ENCODE results near the gene CLDN9.

Gene CLDN9

DNA sequence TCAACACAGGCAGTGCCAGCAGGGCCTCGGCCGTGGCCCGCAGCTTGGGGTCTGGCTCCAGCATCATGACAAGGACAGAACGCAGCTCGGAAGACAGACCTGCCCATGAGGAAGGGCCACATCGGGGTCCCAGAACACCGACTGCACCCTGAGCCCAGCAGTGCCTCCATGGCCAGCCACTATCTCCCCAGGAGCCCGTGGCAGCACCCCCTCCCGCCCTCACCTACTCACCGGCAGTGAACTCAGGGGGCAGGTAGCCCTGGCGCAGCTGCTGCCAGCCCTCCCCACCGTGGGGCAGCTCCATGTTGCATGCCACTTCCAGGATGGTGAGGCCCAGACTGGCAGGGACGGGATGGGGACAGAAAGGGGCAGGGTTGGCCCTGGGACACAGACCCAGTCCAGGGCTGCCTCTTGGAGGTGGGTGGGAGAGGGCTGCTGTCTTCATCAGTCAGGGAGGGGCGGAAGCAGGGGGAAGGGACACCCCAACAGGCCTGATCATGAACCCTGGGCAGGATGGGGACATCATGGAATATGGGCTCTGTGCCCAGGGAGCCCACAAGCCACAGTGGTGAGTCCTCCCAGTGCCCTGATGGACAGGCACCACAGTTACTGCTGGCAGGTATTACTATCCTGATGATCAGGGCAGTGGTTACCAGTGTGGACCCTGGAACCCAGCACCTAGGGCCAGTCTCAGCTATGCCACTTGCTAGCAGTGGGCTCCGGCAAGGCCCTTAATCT, 38.2 kb upstream of the CLDN9 start:
- FAIRE-seq: no peak

GRCh38 chr16:2975161-2975795, 37.4 kb upstream of the CLDN9 start:
- no peak for FAIRE-seq

GRCh38 chr16:2976201-2976600, 36.5 kb upstream of the CLDN9 start:
- FAIRE-seq: no peak

- FAIRE-seq: no peak
Observed at GRCh38 chr16:2976673-2977072, 36.0 kb upstream of the CLDN9 start.

- no peak for FAIRE-seq
Observed at GRCh38 chr16:2977440-2977839, 35.3 kb upstream of the CLDN9 start.

DNA sequence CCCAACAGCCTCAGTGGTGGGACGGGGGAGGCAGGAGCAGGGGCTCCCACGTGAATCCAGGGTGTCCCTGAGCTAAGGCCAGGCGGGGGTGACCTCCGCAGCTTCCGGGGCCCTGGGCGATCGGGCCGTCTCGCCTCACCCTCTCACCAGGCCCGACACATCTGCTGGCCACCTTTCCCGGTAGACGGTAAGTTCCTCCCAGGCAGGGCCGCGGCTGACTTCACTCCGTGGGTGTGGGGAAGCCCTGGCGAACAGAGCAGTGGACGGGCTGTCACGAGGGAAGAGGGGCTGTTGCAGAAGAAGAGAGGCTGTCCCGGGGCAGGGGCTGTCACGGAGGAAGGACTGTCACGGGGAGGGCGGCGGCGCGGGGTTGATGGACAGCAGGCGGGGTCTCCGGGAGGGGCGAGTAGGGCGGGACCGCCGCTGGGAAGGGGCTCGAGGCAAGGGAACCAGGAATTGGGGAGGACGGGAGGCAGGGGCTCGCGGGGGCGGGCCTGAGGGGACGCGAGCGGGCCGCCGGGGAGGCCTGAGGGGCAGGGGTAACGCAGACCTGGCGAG, 33.0 kb upstream of the CLDN9 start:
- no peak for FAIRE-seq

DNA sequence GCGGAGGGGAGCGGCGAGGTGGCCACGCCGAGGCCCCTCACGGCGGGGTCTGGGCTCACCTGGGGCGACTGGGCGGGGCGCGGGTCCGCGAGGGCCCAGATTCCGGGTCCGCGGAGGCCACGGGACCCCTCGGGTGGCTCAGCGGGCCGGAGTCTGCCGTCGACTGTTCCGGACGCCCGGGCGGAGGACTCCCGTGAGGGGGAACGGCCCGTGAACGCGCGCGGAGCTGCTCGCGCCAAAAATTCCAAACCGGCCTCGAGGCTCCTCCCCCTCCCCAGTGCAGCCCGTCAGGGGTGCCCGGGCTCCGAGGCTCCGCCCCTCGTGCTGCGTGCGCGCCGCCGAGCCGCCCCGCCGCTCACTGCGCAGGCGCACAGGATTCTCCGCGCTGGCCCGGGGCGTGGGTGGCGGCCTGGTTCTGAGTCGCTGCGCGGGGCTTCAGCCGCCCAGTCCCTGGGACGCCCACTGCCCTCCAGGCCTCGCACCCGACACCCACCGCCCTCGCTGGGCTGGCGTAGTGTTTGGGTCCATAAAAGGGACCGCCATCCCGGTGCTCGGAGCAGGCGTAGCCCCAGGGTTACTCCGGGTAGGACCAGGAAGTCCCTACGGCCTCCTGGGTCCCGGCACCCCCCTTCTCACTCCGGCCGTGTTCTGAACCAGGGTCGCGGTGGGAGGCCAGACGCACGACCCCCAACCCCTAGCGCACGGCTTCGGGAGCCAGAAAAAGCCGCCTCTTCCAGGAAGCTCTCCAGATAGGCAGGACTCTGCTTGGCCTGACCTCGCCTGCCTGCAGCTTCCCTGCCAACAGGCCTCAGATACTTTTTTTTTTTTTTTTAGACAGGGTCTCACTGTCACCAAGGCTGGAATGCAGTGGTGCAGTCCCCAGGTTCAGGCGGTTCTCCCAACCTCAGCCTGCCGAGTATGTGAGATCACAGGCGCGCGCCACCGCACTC, 32.2 kb upstream of the CLDN9 start, which contains the start of gene PKMYT1:
Gene PKMYT1, minus strand, starts transcription at position 220 of the 950 bp plus-strand sequence. CDS start 789 bp downstream, outside the sequence.
- no peak for FAIRE-seq

DNA sequence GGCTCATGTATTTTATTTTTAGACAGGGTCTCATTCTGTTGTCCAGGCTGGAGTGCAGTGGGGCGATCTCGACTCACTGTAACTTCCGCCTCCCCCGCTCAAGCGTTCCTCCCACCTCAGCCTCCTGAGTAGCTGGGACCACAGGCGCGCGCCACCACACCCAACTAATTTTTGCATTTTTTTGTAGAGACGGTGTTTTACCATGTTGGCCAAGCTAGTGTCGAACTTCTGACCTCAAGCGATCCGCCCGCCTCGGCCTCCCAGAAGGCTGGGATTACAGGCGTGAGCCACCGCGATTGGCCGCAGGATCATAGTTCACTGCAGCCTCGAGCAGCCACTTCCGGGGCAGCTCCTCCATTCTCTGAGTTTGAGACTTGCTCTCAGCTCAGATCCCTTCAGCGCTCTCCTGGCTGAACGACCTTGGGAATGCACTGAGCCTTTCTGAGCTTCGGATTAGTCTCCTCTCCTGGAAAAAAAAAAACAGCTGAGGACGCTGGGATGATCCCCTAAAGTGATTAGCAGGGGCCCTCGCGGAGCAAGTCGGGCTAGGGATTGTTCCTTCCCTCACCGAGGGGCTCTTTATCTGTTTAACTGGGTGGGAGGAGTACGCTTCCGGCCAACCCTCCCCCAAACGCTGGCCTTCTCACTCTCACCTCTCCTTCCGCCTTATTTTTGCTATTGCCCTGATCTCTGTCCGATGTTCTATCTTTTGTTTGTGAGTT, 31.4 kb upstream of the CLDN9 start:
- no peak for FAIRE-seq

GRCh38 chr16:2981899-2982250, 30.8 kb upstream of the CLDN9 start:
- no peak for FAIRE-seq

DNA sequence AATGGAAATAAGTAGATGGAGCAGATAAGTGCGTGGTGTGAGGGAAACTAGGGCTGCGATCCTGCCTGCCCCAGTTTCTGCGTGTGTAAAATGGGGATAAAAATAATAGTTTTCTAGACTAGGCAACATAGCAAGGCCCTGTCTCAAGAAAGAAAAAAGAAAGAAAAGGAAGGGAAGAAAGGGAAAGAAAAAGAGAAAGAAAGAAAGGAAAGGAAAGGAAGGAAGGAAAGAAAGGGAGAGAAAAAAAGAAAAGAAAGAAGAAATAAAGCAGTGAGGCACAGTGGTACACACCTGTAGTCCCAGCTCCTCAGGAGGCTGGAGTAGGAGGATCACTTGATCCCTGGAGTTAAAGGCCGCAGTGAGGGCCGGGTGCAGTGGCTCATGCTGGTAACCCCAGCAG, 30.3 kb upstream of the CLDN9 start:
- FAIRE-seq: no peak

DNA sequence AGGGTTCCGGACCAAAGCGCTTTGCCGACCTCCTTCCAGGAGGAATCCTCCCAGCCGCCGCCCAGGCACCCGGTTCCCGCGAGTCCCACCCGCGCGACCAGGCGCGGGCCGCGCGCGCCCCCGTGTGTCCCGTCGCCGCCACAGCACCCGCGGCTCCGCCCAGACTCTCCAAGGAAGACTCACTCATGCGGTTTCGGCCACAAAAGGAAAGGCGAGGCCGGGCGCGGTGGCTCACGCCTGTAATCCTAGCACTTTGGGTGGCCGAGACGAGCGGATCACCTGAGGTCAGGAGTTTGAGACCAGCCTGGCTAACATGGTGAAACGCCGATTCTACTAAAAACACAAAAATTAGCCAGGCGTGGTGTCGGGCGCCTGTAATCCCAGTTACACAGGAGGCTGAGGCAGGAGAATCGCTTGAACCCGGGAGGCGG, 29.0 kb upstream of the CLDN9 start:
- no peak for FAIRE-seq

- no peak for FAIRE-seq
Observed at GRCh38 chr16:2985462-2985861, 27.3 kb upstream of the CLDN9 start.

DNA sequence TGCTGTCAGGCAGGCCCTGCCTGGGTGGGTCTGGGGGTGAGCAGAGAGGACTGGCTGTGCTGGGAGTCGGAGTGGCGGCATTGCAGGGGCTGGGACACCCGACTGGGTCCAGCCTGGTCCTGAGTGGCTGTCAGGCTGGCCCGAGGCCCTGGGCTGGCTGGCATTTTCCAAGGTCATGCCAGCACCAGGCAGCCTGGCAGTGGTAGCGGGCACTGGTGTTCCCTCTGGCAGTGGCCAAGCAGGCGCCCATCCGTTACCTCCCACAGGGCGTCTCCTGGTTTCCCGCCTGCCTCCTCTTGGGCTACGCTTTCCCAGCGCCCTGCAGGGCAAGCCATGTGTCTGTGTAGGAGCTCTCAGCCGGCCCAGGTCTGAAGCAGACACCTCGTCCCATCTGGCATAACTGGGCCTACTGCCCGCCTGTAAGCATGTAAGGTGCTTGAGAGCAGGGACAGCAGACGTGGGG, 26.8 kb upstream of the CLDN9 start:
- FAIRE-seq: no peak

GRCh38 chr16:2986623-2987188, 26.0 kb upstream of the CLDN9 start:
- FAIRE-seq: no peak

- no peak for FAIRE-seq
Observed at GRCh38 chr16:2987286-2987685, 25.4 kb upstream of the CLDN9 start.

DNA sequence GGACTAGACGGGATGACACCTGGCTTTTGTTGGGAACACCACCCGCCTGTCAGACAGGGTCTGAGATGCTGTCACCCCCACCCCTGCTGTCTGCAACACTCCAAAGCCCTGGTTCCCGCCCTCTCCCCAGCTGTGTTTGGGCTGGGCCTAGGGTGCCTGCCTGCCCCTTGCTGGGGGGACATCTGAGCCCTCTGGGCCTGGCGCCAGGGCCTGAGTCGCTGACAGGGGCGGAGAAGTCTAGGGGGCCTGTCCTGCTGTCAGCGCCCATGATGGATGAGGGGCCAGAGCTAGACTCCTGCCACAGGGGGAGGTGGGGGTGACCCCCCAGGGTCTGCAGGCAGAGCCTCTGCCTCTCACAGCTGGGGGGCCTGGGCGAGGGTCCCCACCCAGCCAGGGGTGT, 24.9 kb upstream of the CLDN9 start:
- FAIRE-seq: no peak

GRCh38 chr16:2988590-2989099, 24.1 kb upstream of the CLDN9 start:
- no peak for FAIRE-seq

- no peak for FAIRE-seq
Observed at GRCh38 chr16:2990891-2991290, 21.8 kb upstream of the CLDN9 start.

DNA sequence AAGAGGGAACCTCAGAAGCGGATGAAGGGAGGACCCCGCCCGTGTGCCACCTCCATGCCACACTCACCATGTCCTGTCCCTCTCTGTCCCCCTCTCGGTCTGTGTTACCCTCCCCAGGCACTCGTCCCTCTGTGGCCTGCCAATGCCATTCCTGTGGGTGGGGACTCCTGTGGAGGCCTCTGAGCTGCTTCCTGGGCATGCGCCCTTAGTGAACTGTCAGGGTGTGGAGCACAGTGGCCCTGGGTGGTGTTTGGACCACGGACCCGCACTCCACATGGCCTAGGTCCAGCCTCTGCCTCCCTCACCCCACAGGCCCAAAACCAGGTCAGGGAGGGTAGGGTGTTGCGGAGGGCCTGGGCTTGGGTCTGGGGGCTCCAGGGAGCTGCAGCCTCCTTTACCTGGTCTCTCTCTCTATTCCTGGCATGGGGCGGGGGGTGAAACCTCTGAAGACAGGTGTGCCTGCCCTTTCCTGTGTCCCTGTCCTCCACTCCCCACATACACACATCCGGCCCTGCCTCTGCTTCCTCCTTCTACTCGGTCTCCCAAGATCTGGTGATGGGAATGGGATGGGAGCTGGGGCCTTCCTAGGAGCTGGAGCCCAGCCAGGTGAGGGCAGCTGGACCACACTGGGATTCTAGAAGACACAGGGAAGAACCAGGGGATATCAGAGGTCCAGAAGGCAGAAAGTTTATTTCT, 21.0 kb upstream of the CLDN9 start:
- no peak for FAIRE-seq

DNA sequence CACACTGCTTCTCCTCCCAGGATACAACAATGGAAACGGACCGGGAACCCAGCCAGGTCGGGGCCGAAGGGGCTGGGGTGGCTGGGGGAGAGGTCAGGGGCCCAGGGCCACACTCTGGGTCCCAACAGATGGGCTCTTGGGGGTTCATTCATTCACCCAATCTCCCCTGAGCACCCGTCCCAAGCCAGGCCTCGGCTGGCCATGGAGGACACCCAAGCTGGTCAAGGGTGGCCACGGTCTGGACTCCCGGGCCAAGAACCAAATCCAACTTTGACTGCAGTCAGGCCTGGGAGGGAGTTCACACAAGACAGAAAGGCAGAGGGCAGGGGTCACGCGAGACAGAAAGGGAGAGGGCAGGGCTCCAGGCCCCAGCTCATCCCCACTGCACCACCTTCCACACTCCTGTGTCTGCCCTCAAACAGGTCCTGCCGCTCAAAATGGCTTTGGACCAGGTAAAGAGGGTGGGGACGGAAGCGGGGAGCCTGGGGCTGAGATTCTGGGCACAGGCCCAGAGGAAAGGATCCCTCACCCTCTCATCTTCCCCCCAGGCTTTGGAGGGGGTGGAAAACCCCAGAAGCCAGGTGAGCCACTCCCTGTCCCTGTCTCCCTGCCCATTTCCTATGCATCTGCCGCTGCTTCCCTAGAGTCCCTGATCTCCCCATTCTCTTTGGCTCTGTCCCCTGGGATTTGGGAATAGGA, 20.2 kb upstream of the CLDN9 start:
- no peak for FAIRE-seq

DNA sequence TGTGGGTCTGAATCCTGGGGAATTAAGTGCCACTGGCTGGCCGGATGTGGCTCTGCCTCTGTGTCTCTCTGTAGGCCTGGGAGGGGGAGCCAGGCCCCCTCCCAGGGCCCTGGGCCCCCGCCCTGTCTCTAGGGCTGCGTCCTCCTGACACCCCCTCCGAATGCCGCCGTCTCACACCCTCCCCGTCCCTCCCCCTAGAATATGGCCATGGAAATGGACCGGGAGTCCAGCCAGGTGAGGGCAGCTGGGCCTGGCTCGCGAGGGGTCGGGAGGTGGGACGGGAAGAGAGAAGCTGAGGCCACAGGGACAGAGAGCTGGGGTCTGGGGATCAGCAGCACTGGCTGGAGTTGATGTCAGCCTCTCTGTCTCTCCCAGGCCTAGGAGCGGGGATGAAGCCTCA, 16.4 kb upstream of the CLDN9 start:
- FAIRE-seq: no peak
